Mucosa of stomach (tissue), 1 donor: ENCODE measurements around the gene NSUN5.
"Not testable (repeated sequence)": the region's sequence is repeated elsewhere in the genome, so short reads cannot be mapped to it uniquely, and the experiment has no call there.

Experiments used
- H3K27me3 ChIP-seq: one replicate; pipeline ENCODE4 v1.7.0; 2013; ENCODE audit warnings: mild to moderate bottlenecking, low read length; ENCODE audit not compliant: control insufficient read depth, insufficient read depth
- H3K36me3 ChIP-seq: one replicate; pipeline ENCODE4 v1.7.0; 2013; ENCODE audit warnings: low read length; ENCODE audit not compliant: control insufficient read depth, insufficient read depth
- H3K4me1 ChIP-seq: one replicate; pipeline ENCODE4 v1.7.0; 2013; ENCODE audit warnings: mild to moderate bottlenecking, low read length; ENCODE audit not compliant: control insufficient read depth, insufficient read depth
- H3K4me3 ChIP-seq: one replicate; pipeline ENCODE4 v1.7.0; 2013; ENCODE audit warnings: low read length
- H3K9ac ChIP-seq: one replicate; pipeline ENCODE4 v1.7.0; 2013; ENCODE audit warnings: mild to moderate bottlenecking, low read length, moderate library complexity
- H3K9me3 ChIP-seq: one replicate; pipeline ENCODE4 v1.7.0; 2013; ENCODE audit warnings: mild to moderate bottlenecking, low read length, moderate library complexity; ENCODE audit not compliant: control insufficient read depth
- donor health status: Pancreatic carcinoma.

The NSUN5 gene

DNA sequence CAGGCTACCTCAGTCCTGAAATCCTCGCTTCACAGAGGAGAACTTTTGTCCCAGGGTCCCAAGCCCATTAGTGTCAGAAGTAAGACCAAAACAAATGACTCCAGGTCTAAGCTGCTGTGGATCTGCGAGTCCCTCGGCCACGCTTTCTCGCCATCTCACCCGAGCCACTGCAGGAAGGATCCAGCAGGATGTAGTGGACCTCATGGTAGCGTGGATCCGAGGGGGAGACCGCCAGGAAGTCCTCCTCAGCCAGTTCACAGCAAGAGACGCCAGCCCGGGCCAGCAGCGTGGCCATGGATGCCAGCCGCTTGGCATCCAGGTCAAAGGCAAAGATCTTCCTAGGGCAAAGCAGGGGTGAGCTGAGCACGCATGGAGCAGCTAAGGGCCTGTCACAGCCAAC lies 4.6 kb downstream of the NSUN5 start:
- Histone ChIP-seq H3K36me3 (no peaks in the 10 kb centered on the region), H3K9me3 (no peaks in the 10 kb centered on the region), H3K4me3 (no peak overlapping the region), H3K27me3 (no peaks in the 10 kb centered on the region), H3K4me1 (peaks cover 1% of the 10 kb centered on the region), H3K9ac (no peak overlapping the region)

DNA sequence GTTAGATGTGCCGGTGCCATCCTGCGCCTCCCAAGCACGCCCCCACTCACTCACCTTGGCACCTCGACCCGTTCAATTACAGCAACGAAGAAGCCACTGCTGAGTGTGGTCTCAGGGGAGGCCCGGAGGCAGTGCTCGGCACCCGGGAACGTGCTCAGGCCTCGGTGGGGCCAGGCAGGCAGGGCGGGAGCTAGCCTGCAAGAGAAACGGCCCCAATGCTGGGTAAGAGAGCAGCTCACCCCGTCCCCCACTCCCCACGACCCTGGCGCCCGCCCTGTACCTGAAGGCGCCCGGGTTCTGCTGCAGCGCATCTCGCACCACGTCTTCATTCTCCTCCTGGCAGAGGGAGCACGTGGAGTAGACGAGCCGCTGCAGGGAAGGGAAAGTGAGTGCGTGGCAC lies 5.1 kb downstream of the NSUN5 start:
- no peak overlapping the region for H3K9ac ChIP-seq
- H3K4me3 ChIP-seq = no peak overlapping the region

DNA sequence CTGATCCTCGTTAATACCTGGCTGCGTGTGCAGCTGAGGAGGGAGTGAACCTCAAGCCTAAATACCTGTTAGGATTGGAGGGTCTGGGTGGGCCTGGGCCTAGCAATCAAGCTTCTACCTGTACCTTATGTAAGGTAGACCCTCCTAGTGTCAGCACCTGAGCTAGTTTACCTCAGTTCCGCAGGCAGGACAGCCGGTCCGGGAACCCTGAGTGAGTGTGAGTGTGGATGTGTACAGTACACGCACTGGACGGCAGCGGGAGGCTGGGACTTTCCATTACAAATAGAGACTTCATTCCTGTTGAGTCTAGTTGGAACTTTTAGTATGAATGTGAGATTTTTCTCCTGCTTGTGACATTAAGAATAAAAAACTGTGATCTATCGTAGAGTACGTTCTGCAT lies 5.8 kb downstream of the NSUN5 start:
- not testable (repeated sequence) for H3K4me1 ChIP-seq, H3K9me3 ChIP-seq, H3K9ac ChIP-seq, H3K4me3 ChIP-seq, H3K36me3 ChIP-seq, H3K27me3 ChIP-seq

More for the DNA sequence above, 5.1 kb downstream of the NSUN5 start:
- no peaks in the 10 kb centered on the region for H3K9me3 ChIP-seq
- no peaks in the 10 kb centered on the region for H3K27me3 ChIP-seq
- no peaks in the 10 kb centered on the region for H3K4me1 ChIP-seq
- H3K36me3 ChIP-seq = no peaks in the 10 kb centered on the region

DNA sequence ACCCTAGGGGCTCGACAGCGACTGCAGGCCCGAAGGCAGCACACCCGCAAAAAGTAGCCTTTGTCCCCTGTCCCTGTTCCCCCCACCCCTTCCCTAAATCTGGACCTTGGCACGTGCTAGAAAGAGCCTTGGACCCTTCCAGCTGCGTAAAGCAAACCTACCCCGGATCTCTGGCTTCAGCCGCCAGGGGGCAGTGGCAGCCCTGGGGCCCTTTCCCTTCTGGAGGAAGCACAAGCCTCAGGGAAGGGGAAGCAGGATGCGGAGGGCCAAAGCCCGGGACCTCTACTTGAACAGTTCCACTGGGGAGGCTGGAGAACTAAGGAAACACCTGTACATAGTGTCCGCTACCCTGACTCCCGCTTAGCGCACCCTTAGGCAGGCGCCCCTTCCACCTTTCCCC lies 7.5 kb downstream of the NSUN5 start:
- H3K9me3 ChIP-seq, H3K36me3 ChIP-seq, H3K4me1 ChIP-seq, H3K27me3 ChIP-seq, H3K4me3 ChIP-seq, H3K9ac ChIP-seq: not testable (repeated sequence)

DNA sequence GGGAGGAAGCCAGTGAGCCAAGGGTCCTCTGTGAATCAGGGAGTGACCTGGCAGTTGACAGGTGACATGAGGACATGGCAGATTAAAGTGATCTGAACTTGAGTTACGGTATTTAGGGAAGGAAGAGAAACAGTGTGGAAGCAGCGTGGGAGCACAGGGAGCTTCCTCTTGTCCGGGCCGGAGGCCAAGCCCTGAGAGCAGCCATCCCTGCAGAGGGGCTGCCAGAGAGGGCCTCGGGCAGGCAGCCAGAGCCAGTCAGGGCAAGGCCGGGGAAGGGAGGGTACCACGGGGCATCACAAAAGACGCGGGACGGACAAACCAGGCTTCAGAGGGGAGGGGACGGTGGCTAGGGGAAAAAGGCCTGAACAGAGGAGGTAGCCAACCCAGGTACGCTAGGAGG lies 8.8 kb downstream of the NSUN5 start:
- H3K36me3 ChIP-seq, H3K9ac ChIP-seq, H3K4me3 ChIP-seq, H3K27me3 ChIP-seq, H3K9me3 ChIP-seq, H3K4me1 ChIP-seq: not testable (repeated sequence)

DNA sequence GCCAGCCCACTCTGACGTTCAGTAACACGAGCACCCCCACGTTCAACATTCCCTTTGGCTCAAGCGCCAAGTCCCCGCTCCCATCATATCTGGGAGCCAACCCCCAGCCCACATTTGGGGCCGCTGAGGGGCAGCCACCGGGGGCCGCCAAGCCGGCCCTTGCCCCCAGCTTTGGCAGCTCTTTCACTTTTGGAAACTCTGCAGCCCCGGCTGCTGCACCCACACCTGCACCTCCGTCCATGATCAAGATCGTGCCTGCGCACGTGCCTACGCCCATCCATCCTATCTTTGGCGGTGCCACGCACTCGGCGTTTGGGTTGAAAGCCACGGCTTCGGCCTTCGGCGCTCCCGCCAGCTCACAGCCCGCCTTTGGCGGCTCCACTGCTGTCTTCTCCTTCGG lies 10.9 kb downstream of the NSUN5 start:
- not testable (repeated sequence) for H3K27me3 ChIP-seq, H3K9me3 ChIP-seq, H3K4me3 ChIP-seq, H3K9ac ChIP-seq, H3K36me3 ChIP-seq, H3K4me1 ChIP-seq

DNA sequence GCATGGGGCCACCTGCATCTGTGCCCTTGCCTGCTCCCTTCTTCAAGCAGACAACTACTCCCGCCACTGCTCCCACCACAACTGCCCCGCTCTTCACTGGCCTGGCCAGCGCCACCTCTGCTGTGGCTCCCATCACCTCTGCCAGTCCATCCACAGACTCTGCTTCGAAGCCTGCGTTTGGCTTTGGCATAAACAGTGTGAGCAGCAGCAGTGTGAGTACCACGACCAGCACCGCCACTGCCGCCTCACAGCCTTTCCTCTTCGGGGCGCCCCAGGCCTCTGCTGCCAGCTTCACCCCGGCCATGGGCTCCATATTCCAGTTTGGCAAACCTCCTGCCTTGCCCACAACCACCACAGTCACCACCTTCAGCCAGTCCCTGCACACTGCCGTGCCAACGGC lies 11.4 kb downstream of the NSUN5 start:
- not testable (repeated sequence) for H3K27me3 ChIP-seq, H3K36me3 ChIP-seq, H3K4me3 ChIP-seq, H3K4me1 ChIP-seq, H3K9me3 ChIP-seq, H3K9ac ChIP-seq

DNA sequence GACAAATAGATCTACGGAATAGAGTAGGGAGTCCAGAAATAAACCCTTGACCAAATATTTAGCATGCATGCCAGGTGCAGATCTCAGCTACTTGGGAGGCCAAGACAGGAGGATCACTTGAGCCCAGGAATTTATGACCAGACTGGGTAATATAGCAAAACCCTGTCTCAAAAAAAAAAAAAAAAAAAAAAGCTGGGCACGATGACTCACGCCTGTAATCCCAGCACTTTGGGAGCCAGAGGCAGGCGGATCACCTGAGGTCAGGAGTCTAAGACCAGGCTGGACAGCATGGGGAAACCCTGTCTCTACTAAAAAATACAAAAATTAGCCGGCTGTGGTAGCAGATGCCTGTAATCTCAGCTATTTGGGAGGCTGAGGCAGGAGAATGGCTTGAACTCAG lies 31.4 kb downstream of the NSUN5 start:
- H3K9ac ChIP-seq, H3K27me3 ChIP-seq, H3K9me3 ChIP-seq, H3K4me3 ChIP-seq, H3K36me3 ChIP-seq, H3K4me1 ChIP-seq: not testable (repeated sequence)

DNA sequence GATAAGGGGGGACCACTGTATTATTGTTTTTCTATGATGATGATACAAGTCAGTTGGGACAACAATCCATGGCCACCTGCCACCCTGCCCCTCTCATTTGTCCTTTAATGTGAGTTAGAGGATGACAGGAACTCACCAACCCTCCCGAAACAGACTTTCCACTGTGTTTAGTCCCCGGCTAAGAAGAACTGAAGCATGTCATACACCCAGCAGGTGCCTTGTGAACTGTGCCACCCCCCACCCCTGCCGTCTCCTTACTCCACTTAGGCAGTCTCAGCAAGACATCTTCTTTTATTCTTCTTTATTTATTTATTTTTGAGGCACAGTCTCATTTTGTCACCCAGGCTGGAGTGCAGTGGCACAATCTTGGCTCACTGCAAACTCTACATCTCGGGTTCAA lies 40.8 kb downstream of the NSUN5 start:
- not testable (repeated sequence) for H3K4me1 ChIP-seq, H3K27me3 ChIP-seq, H3K9me3 ChIP-seq, H3K4me3 ChIP-seq, H3K36me3 ChIP-seq, H3K9ac ChIP-seq

DNA sequence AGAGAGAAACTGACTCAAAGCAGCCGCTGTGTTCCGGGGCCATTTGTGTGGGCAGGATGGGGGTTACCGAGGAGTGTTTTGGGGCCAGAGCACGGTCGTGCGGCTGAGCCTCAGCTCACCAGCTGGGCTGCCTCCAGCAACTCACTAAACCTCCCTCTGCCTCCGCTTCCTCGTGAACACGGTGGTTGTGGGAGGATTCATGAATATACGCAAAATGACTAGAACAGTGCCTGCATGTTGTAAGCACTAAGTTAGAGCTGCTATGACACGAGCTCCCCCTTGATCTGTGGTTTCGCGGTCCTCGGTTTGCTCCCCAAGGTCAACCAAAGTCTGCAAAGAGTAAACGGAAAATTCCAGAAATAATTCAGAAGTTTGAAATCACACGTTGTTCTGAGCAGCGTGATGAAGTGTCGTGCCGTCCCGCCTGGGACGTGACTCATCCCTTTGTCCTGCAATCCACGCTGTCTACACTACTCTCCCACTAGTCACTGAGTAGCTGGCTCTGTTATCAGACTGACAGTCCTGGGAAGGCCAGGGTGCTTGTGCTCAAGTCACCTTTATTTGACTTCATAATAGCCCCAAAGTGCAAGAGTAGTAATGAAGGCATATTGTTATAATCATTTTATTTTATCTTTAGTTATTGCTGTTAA lies 41.8 kb downstream of the NSUN5 start:
- not testable (repeated sequence) for H3K9ac ChIP-seq, H3K4me3 ChIP-seq, H3K36me3 ChIP-seq, H3K4me1 ChIP-seq, H3K27me3 ChIP-seq, H3K9me3 ChIP-seq

DNA sequence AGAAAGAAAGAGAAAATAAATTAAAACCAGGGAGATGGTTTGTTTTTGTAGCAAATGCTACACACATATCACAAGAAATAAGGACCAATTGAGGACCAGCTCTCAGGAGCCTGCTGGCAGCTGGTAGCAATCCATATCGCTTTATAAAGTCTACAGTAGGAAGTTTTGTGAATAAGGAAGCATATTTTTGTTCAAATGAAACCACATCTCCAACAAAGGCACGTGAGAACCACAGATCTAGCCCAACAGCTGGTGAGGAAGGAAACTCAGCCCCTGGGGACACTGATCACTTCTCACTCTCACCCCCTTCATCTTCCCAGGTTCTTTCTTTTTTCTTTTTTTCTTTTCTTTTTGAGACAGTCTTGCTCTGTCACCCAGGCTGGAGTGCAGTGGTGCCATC lies 46.2 kb downstream of the NSUN5 start:
- not testable (repeated sequence) for H3K36me3 ChIP-seq, H3K4me3 ChIP-seq, H3K27me3 ChIP-seq, H3K4me1 ChIP-seq, H3K9me3 ChIP-seq, H3K9ac ChIP-seq
